HG03439 (cell line): ENCODE results near the gene PLEKHA7.
"Not testable (repeated sequence)": the region's sequence is repeated elsewhere in the genome, so short reads cannot be mapped to it uniquely, and the experiment has no call there.

Source experiments
- ATAC-seq: cut with Tn5 transposase; IDR thresholded peaks from one replicate; pipeline ENCODE4 v1.9.1; 2021; ENCODE audit warnings: mild to moderate bottlenecking, moderate library complexity; ENCODE audit not compliant: unreplicated experiment

The PLEKHA7 gene

DNA sequence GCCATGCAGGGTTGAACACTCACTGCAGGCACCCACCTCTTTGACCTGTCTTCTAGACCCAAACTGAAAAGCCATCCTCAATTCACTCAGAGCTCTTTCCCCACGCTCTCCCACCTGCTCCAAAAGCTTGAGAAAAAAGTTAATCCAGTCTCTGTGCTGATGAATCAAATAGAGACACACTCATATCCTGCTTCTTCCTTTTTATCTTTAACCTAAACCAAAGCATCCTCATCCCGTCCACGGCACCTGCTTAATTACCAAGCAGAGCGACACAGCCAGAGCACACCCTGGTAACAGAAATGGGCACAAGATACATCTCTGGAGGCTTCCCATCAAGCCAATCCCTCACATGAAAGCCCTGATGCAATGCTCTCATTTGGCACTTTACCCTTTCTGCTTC, 102.6 kb downstream of the PLEKHA7 start:
- no peak for ATAC-seq

DNA sequence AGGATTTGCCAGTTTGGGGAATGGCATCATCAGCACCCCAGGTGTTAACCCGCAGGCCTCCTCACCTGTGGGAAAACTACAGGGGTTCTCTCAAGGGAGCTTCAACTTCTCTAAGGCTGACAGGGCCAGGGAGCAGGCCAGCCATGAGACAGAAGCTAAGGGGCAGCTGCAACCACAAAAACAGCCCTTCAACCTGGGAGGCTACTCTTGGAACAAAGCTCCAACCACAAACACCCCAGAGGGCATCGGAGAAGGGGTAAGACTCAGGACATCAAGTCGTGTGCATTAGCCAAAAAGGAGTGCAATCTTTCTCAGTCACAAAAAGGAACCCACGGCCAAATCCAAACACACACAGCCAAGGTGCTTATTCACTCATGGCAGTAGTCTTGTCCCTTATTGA, 103.0 kb downstream of the PLEKHA7 start:
- no peak for ATAC-seq

DNA sequence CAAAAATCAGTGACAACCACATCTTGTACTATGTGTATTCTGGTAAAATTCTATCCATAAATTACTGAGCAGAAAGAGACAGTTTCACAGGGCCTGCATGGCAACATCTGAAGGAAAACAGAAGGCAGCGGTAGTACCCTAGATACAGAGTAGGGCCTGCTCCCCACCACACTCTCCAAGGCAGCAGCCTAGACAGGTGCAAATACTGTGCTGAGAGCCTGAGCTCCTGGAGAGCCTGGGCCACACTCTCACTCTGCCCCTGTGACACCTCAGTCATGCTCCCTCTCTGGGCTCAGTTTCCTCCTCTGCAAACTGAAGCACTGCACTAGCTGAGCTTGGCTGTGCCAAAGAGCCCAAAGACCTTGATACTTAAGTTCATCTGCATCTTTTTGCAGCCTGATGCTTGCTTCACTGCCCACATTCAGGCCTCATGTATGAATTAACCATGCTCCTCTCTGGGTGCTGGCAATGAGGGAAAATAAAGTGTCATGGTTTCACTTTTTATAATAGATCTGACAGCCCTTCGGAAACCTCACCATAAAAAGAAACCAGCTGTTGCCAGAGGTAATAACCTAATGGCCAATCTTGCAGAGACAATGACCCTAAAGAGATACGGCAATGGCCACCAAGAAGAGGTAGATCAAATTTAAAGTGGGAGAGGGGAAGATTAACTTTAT, 104.7 kb downstream of the PLEKHA7 start:
- ATAC-seq = peak; percentile 85

DNA sequence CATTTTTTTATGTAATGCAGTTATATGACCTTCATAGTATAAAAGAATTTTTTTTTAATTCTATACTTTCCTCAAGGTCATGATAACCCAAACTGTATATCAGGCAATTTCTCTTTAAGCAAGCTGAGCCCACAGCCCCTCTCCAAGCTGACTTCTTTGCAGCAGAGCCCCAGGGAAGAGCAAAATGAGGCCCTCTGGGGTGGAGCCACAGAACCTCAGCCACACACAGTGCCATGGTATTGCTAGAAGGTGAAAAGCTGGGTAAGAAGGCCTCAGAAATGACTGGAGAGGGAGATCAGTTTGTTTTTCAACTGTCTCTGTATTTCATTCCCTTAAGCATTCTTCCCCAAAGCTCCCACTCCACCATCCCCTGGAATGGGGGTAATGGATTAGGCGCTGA, 108.8 kb downstream of the PLEKHA7 start:
- ATAC-seq = no peak

DNA sequence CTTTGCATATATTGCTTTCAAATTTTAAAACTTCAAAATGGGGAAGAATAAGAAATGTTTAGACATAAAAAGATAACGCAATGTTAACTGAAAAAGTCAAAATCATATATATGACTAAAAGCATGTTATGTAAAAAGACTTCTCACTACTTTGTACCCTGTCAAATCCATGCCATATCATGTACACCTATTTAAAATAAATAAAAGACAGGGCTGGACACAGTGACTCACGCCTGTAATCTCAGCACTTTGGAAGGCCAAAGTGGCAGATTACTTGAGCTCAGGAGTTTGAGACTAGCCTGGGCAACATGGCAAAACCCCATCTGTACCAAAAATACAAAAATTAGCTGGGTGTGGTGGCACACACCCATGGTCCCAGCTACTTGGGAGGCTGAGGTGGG, 109.5 kb downstream of the PLEKHA7 start:
- not testable (repeated sequence) for ATAC-seq

DNA sequence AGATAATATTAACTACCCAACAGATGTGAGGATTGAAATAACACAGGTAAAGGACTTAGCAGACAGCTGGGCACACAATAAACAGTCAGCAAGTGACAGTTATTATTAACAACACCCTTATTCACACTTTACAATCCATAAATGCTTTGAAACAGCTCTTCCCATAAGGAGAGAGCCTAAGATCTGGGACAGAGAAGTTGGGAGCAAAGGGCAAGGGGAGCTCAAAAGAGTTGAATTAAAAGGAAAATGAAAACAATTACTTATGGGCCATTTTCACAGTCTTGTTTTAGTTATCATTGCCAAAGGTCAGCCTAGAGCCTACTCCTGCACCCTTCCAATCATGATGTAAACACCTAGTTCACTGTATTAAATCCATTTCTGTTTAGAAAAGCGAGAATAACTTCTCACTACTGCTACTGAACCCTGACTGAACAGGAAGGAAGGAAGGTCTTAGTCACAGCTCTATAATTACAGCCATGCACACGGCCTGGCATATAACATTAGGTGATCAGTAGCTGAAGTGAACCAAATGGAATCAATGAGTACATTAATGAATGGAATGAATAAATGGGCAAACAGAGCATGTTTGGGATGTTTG, 111.3 kb downstream of the PLEKHA7 start:
- peak; percentile 63 for ATAC-seq

DNA sequence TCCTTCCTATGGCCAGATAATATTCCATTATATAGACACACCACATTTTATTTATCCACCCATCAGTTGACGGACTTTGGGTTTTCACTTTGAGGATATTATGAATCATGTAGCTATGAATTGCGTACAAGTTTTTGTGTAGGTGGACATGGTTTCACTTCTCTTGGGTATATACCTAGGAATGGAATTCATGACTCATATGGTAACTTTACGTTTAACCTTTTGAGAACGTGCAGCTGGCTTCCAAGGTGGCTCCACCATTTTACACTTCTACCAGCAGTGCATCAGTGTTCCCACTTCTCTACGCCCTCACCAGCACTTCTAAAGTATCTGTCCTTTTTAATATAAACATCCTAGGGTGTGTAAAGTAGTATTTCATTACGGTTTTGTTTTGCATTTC, 112.0 kb downstream of the PLEKHA7 start:
- peak; percentile 77 for ATAC-seq

DNA sequence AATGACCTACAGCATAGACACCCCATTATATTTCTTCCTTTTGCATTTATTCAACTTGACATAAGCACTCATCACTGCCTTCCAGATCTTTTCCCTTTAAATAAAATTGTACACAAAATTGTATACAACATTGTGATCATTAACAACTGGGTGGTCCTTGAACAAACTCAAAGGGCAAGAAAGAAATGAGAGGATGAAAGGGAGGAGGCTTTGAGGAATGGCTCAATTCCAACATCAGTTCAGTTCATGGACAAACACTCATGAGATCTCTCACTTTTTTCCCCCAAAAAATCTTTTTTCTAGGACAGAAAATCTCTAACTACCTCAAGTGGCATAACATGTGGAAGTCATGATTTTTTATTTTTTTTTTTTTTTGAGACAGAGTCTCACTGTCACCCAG, 113.7 kb downstream of the PLEKHA7 start:
- no peak for ATAC-seq

DNA sequence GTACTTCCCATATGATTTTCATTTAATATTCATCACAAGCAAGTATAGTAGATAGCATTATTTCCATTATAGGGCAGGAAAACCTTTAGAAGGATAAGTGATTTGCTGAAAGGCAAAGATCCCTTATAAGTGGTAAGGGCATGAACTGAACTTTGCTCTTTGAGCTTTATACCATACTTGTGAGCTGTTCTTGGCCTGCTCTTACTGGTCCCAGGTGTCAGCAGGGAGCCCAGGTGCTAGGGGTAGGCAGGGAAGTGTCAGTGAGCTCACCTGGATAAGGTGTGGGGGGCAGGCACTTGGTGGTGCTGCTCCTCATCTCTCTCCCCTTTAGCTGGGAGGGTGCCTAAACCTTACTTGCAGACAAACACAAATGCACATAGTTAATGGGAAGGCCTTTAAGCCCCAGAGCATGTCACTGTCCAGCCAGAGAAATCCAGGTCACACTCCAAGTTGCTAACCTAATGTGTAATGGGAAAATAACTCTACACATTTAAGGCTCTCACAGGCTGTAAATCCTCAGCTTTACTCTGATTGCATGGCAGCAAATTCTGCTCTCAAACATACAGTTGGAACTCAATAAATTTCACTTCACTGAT, 114.4 kb downstream of the PLEKHA7 start:
- ATAC-seq = no peak

DNA sequence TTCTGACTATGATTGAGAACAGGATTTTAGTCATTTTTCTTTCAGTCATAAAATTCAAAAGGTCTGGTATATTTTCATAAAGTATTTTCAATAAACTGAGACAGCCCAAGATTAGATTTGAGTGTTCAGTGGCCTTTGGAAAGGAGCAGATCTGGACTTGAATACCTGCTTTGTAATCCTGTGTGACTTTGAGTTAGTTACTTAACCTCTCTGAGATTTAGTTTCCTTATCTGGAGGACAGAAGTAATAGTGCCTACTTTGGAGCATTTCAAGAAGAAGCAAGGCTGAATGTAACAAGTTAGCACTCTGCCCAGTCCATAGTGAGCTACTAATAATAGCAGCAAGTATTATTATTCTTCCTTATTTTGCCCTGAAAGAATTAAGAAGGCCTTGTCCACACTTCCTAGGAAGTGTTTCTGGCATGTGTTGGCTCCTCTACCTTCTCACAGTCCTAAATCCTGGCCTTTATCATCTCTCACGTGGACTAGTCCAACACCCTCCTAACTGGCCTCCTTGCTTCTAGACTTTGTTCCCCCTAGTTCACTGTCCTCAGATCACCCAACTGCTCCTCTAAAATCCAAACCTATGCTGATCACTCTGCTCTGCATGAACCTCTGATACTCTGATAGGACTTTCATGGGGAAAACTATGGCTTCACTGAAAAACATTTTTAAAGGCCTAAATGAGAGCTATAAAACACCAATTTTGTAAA, 115.8 kb downstream of the PLEKHA7 start:
- no peak for ATAC-seq

DNA sequence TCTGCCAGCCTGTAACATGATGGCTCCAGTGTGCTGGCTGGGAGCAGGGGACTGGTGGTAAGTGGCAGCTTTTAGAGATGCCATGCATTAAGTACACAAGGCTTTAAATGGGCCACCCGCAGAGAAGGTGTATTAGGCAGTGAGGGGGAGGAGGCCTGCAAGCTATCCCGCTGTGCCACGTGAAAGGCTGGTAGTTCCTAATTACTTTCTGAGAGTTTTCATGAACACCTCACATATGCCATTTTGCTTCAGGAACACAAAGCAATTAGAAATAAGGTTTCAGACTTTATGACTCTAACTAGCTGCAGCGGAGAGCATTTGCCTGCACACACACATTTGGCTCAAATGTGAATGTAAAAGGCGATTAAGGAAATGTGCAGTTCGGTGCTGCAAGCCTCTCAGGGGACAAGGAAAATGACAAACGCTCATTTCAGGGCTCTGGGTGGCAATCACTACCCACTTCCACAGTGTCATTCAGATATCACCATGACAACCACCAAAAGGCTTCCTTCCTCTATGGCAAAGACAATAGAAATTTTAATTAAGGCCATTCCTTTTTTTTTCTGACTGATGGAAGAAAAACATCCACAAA, 116.6 kb downstream of the PLEKHA7 start:
- no peak for ATAC-seq

DNA sequence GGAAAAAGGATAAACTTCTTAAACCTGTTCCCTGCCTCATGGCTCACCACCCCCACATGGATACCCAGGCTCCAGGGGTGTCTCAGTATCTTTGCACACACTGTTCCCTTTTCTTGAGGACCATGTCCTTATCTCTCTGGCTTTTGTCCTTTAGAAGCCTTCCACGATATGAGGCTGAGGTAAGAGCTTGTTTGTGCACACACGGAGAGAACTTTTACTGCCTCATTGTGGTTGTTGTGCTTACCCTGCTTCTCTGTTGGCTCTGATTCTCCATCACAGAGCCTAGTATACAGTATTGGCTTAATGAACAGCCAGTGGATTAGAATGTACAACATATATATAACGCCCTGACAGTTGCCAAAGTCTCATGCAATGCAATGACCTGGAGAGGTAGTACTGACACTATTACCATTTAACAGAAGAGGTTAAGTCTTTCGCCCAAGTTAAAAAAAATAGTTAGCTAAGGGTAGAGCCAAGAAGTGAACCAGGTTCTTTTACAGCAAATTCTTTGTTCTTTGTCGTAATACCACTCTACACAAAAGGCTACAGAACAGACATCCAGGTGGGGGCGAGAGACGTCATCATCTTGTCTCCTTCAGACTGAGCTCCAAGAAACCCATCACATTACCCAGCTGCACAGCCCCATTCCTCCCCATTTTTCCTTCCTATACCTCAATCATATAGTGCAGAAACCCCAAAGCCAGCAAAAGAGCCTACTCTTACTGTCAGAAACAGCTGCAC, 117.3 kb downstream of the PLEKHA7 start:
- no peak for ATAC-seq

DNA sequence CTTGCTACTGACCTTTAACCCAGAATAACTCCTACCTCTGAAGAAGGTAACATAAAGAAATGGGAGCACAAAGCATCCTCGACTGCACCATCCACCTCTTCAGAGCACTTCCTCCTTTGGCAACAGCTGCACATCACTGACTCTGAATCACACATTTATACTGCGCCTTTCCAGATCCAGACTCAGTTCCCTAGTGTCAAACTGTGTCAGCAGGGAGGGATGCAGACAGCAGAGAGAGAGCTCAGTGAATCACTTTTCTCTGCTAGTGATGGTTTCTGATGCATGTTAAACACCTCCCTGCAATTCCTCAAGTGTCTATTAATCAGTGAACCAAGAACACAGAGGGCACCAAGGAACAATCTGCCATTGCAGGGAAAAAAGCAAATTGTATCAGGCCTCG, 118.9 kb downstream of the PLEKHA7 start:
- no peak for ATAC-seq

DNA sequence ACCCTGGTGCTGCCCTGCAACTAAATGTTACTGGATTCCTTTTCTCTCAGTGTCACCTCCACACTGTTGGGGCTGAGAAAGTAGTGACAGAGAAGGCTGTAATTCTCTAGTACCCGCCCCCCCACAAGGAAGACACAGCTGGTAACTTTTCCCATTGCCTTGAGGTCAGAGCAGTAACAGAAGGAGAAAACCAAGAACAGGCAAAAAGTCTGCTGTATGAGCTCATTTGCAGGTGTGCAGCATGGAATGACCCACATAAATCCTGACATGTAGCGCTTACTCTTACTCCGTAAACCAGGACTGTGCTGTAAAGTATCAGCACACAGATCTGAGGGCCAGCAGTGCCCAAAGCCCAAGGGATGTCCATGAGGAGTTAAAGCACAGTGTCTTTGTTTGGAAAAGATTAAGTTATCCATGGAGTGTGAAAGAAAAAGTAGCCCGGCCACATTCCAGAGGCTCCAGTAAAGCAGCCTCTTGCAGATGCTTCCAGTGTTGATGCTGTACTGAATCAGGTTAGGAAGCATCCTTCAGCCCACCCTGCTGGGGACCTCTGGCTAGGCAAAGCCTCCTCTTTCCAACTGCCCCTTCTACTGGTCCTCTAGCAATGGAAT, 120.7 kb downstream of the PLEKHA7 start:
- no peak for ATAC-seq

DNA sequence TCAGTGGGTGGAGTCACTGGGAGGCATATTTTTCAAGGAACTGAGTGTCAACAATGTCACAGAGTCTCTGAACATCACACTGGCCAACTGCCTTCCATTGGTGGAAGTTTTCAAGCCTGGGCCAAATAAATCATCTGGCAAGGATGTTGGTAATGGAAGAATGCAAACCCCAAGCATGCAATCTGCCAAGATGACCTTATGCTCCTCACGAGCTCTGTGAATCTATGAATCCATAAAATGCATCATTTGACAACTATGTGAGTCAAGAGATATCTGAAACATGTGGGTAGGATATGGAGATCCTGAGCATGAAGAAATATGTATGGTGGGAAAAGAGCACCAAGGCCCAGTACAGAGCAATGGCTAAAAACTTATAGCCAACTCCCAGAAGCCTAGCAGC, 122.2 kb downstream of the PLEKHA7 start:
- ATAC-seq = no peak

DNA sequence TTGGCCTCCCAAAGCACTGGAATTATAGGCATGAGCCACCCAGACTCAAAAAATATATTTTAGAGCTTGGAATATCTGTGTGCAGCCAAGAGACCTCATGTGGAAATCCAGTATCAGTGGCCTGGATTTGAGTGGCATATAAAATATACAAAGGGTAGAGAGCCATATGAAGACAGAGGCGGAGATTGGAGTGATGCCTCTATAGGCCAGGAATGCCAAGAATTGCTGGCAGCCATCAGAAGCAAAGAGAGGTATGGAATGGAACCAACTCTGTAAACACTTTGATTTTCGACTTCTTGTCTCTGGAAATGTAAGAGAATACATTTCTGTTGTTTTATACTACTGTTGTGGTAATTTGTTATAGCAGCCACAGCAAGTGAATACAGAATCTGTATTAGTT, 123.0 kb downstream of the PLEKHA7 start:
- ATAC-seq = no peak

DNA sequence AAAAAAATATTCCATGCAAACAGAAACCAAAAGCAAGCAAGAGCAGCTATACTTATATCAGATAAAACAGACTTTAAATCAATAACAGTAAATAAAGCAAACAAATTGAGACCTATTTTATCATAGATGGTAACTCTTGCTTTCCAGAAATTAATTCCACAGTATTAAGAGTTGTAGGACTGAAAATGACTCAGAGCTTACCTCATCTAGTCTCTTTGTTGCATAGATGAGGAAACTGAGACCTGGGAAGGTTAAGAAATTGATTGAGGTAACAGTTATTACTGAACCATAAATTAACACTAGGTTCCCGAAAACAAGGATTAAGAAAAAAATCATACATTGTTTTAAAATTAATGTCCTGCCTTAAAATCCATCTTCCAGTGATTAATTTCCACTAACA, 123.8 kb downstream of the PLEKHA7 start:
- no peak for ATAC-seq

DNA sequence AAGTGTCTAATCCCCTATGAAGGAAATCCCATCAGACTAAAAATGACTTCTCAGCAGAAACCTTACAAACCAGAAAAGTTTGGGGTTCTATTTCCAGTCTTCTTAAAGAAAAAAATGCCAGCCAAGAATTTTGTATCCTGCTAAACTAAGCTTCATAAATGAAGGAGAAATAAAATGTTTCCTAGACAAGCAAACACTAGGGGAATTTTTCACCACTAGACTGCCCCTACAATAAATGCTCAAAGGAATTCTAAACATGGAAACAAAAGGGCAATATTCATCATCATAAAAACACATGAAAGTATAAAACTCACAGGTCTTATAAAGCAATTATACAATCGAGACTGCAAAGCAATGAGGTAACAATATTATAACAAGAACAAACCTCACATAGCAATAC, 124.3 kb downstream of the PLEKHA7 start:
- no peak for ATAC-seq

DNA sequence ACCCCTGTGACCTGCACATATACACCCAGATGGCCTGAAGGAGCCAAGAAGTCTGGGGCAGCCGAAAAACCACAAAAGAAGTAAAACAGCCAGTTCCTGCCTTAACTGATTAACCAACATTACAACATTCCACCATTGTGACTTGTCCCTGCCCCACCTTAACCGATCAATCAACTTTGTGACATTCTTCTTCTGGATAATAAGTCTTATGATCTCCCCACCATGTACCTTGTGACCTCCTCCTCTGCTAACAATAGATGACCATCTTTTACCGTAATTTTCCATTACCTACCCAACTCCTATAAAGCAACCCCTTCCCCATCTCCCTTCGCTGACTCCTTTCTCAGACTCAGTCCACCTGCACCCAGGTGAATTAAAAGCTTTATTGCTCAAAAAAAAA, 125.2 kb downstream of the PLEKHA7 start:
- ATAC-seq = not testable (repeated sequence)

DNA sequence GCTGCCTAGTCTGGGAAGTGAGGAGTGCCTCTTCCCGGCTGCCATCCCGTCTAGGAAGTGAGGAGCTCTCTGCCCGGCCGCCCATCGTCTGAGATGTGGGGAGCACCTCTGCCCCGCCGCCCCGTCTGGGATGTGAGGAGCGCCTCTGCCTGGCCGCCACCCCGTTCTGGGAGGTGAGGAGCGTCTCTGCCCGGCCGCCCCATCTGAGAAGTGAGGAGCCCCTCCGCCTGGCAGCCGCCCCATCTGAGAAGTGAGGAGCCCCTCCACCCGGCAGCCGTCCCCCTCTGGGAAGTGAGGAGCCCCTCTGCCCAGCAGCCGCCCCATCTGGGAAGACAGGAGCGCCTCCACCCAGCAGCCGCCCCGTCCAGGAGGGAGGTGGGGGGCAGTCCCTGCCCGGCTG, 126.3 kb downstream of the PLEKHA7 start:
- ATAC-seq = not testable (repeated sequence)
